ENCODE measurements around the gene GHRHR. TPM values are rescaled to one million over a fixed set of nuclear protein-coding genes. Genes with fewer than 3 reads are reported as not detected.

The GHRHR gene
- total RNA-seq, 1 experiment from 2014 or later = not detected

- DNase-seq (ENCODE audit: low read depth) = no peak
Observed at GRCh38 chr7:30965883-30966282, 2.1 kb downstream of the GHRHR start.

- no peak for DNase-seq (ENCODE audit: low read depth)
Observed at GRCh38 chr7:30968294-30968693, 4.5 kb downstream of the GHRHR start.

GRCh38 chr7:30968747-30969603, 5.2 kb downstream of the GHRHR start:
- no peak for DNase-seq (ENCODE audit: low read depth)

- no peak for DNase-seq (ENCODE audit: low read depth)
Observed at GRCh38 chr7:30969604-30969970, 5.8 kb downstream of the GHRHR start.

GRCh38 chr7:30970074-30970473, 6.3 kb downstream of the GHRHR start:
- DNase-seq (ENCODE audit: low read depth) = no peak

GRCh38 chr7:30970594-30971094, 6.9 kb downstream of the GHRHR start:
- DNase-seq (ENCODE audit: low read depth) = no peak

- no peak for DNase-seq (ENCODE audit: low read depth)
Observed at GRCh38 chr7:30971440-30971839, 7.7 kb downstream of the GHRHR start.

GRCh38 chr7:30971840-30972563, 8.2 kb downstream of the GHRHR start:
- DNase-seq (ENCODE audit: low read depth) = no peak

- no peak for DNase-seq (ENCODE audit: low read depth)
Observed at GRCh38 chr7:30973292-30973691, 9.5 kb downstream of the GHRHR start.

- no peak for DNase-seq (ENCODE audit: low read depth)
Observed at GRCh38 chr7:30973791-30974604, 10.2 kb downstream of the GHRHR start.

- peak; percentile 39 for DNase-seq (ENCODE audit: low read depth)
Observed at GRCh38 chr7:30974605-30975255, 11.0 kb downstream of the GHRHR start.

- DNase-seq (ENCODE audit: low read depth) = no peak
Observed at GRCh38 chr7:30975256-30975899, 11.6 kb downstream of the GHRHR start.

- no peak for DNase-seq (ENCODE audit: low read depth)
Observed at GRCh38 chr7:30976381-30976780, 12.6 kb downstream of the GHRHR start.

- DNase-seq (ENCODE audit: low read depth) = no peak
Observed at GRCh38 chr7:30977222-30977621, 13.5 kb downstream of the GHRHR start.

- no peak for DNase-seq (ENCODE audit: low read depth)
Observed at GRCh38 chr7:30977896-30978564, 14.3 kb downstream of the GHRHR start.

GRCh38 chr7:30979027-30979426, 15.3 kb downstream of the GHRHR start:
- DNase-seq (ENCODE audit: low read depth) = no peak

GRCh38 chr7:30980194-30980593, 16.4 kb downstream of the GHRHR start:
- no peak for DNase-seq (ENCODE audit: low read depth)

GRCh38 chr7:30980751-30981150, 17.0 kb downstream of the GHRHR start:
- DNase-seq (ENCODE audit: low read depth) = no peak

GRCh38 chr7:30983042-30983913, 19.5 kb downstream of the GHRHR start:
- DNase-seq (ENCODE audit: low read depth) = peak; percentile 73
